Measurements from ENCODE around the gene ALOX12. TPM values are rescaled to one million over a fixed set of nuclear protein-coding genes. Genes with fewer than 3 reads are reported as not detected.

ALOX12 gene
- total and polyA plus RNA-seq, 10 donors: 0.15 to 2.5 (median 1.2) TPM

GRCh38 chr17:7034955-7035590, 39.2 kb downstream of the ALOX12 start:
- intact Hi-C loops (cut with DNase I; ENCODE audit: low total_unique reads): no loop called here
- H3K4me3 ChIP-seq: peak overlapping the region; percentile 26 to 89 (median 66)

DNA sequence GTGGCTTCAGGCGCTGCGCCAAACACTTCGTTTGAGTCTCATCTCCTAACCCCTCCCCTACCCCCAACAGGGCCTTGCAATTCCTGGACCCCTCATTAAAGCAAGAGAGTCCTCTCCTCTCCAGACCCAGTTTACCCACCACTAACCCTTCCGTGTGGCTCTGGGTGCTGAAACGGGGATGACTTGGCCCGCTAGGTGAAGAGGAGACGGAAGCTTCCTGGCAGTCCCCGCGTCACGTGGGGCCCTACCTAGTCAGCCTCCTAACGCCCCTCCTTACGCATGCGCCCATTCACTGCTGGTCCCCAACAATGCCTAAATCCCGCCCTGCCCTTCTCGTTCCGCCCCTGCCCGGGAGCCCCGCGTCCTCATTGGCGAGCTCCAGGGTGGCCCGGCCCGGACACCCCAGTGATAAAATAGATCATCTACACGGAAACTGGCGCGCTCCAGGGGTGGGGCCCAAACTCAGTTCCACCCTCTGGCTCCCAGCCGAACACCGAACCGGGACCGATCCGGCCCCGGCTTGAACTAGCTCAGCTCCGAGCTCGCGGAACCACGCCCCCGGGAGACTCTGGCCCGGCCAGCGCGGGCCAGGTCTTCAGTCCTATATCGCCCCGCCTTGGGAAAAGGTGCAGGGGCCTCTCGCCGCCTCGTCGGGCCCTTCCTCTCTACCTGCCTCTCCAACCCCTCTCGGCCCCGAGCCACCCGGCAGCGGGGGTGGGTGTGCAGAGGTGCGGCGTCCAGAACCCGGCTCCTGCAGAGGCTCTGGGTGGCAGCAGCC, 39.9 kb downstream of the ALOX12 start, which contains the start of gene SLC16A13:
TSS of gene SLC16A13 (plus strand) at position 425 of the 778 bp plus-strand sequence. CDS start 368 bp downstream, outside the sequence.
- peak; percentile 20 to 78 (median 63) for TF ChIP-seq POLR2A (IDR thresholded peaks at IDR 0.05)
- peak; percentile 94 to 97 (median 96) for TF ChIP-seq POLR2AphosphoS5 (IDR thresholded peaks at IDR 0.05)
- TF ChIP-seq, protein P1, sequence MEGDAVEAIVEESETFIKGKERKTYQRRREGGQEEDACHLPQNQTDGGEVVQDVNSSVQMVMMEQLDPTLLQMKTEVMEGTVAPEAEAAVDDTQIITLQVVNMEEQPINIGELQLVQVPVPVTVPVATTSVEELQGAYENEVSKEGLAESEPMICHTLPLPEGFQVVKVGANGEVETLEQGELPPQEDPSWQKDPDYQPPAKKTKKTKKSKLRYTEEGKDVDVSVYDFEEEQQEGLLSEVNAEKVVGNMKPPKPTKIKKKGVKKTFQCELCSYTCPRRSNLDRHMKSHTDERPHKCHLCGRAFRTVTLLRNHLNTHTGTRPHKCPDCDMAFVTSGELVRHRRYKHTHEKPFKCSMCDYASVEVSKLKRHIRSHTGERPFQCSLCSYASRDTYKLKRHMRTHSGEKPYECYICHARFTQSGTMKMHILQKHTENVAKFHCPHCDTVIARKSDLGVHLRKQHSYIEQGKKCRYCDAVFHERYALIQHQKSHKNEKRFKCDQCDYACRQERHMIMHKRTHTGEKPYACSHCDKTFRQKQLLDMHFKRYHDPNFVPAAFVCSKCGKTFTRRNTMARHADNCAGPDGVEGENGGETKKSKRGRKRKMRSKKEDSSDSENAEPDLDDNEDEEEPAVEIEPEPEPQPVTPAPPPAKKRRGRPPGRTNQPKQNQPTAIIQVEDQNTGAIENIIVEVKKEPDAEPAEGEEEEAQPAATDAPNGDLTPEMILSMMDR (IDR thresholded peaks at IDR 0.05 in 8 of 11, conservative IDR thresholded peaks at IDR 0.05 in 3 of 11): peak in 2 of 11 experiments; percentile 27 to 32
- Histone ChIP-seq H3K27me3 (replicated peaks in 1 of 7) (no peaks in the 10 kb centered on the region), H3K9me3 (no peaks in the 10 kb centered on the region), H3K27ac (peak within 1 kb of the TSS; percentile 86 to 96 (median 94)), H3K36me3 (peaks cover 0 to 4% (median 0%) of the 10 kb centered on the region in 6 donors), H3K4me1 (peaks cover 9 to 75% (median 39%) of the 10 kb centered on the region in 6 donors), H3K4me3 (peak within 1 kb of the TSS; percentile 26 to 89 (median 66))
- peak; percentile 99 for DNase-seq
- 0 to 1% (median 0%) methylated on average over 22 to 52 of the region's 52 CpGs for WGBS, 5 donors
- intact Hi-C loops (cut with DNase I; ENCODE audit: low total_unique reads): no loop called here

More at GRCh38 chr17:7034955-7035590, 39.2 kb downstream of the ALOX12 start:
- TF ChIP-seq, protein P1 (IDR thresholded peaks at IDR 0.05 in 8 of 11, conservative IDR thresholded peaks at IDR 0.05 in 3 of 11): peak in 1 of 11 experiments; percentile 17
- no peak for TF ChIP-seq POLR2AphosphoS5 (IDR thresholded peaks at IDR 0.05)
- WGBS, 5 donors: 3 to 6% (median 4%) methylated on average over 7 of the region's 7 CpGs
- Histone ChIP-seq H3K36me3 (peaks cover 0 to 4% (median 0%) of the 10 kb centered on the region in 6 donors), H3K4me1 (peaks cover 12 to 82% (median 42%) of the 10 kb centered on the region in 6 donors), H3K27me3 (replicated peaks in 1 of 7) (no peaks in the 10 kb centered on the region), H3K9me3 (no peaks in the 10 kb centered on the region), H3K27ac (peak overlapping the region; percentile 86 to 96 (median 94))
- no peak for DNase-seq

DNA sequence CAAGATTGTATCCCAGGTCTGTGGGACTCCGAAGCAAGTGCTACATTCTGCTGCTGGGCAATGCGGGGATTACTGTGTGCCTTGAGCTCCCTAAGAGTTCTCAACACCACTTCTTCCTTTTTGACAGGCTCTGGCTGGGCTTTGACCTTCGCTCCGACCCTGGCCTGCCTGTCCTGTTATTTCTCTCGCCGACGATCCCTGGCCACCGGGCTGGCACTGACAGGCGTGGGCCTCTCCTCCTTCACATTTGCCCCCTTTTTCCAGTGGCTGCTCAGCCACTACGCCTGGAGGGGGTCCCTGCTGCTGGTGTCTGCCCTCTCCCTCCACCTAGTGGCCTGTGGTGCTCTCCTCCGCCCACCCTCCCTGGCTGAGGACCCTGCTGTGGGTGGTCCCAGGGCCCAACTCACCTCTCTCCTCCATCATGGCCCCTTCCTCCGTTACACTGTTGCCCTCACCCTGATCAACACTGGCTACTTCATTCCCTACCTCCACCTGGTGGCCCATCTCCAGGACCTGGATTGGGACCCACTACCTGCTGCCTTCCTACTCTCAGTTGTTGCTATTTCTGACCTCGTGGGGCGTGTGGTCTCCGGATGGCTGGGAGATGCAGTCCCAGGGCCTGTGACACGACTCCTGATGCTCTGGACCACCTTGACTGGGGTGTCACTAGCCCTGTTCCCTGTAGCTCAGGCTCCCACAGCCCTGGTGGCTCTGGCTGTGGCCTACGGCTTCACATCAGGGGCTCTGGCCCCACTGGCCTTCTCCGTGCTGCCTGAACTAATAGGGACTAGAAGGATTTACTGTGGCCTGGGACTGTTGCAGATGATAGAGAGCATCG, 42.4 kb downstream of the ALOX12 start:
- Histone ChIP-seq H3K4me1 (peaks cover 19 to 77% (median 54%) of the 10 kb centered on the region in 6 donors), H3K9me3 (no peaks in the 10 kb centered on the region), H3K4me3 (no peak overlapping the region), H3K36me3 (peaks cover 0 to 4% (median 0%) of the 10 kb centered on the region in 6 donors), H3K27ac (peak overlapping the region in 6 of 8 donors; percentile 32 to 69 (median 55)), H3K27me3 (replicated peaks in 1 of 7) (peaks cover 0 to 18% (median 13%) of the 10 kb centered on the region in 7 donors)
- TF ChIP-seq, protein P1 (IDR thresholded peaks at IDR 0.05 in 8 of 11, conservative IDR thresholded peaks at IDR 0.05 in 3 of 11): no peak
- TF ChIP-seq POLR2AphosphoS5 (IDR thresholded peaks at IDR 0.05): peak in 2 of 3 donors; percentile 32 to 38
- WGBS, 5 donors: 76 to 90% (median 84%) methylated on average over 18 to 19 of the region's 19 CpGs
- DNase-seq: peak; percentile 77
- intact Hi-C loops (cut with DNase I; ENCODE audit: low total_unique reads): no loop called here

All from spleen (tissue), 11 donors.